GM11168 (cell line): ENCODE results near the gene PRR19.
"Not testable (repeated sequence)": the region's sequence is repeated elsewhere in the genome, so short reads cannot be mapped to it uniquely, and the experiment has no call there.

Source experiments
- in situ Hi-C: fragments of 300-500 bp; cut with MboI; formaldehyde crosslinking; loops from one replicate; pipeline ENCODE4 v1.12.0; 2022; ENCODE audit warnings: low sequenced_read_pairs; ENCODE audit not compliant: unreplicated experiment

Gene PRR19

DNA sequence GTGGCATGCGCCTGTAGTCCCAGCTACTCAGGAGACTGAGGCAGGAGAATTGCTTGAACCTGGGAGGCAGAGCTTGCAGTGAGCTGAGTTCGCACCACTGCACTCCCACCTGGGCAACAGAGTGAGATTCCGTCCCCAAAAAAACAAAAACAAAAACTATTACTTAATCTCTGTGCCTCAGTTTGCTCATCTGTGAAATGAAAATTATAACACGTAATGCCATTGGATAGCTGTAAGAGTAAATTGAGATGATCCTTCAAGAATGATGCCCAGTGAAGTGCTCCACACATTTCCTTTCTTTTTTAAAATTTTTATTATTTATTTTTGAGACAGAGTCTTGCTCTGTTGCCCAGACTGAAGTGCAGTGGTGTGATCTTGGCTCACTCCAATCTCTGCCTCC lies 38.0 kb downstream of the PRR19 start:
- in situ Hi-C loops, result not testable (repeated sequence)

DNA sequence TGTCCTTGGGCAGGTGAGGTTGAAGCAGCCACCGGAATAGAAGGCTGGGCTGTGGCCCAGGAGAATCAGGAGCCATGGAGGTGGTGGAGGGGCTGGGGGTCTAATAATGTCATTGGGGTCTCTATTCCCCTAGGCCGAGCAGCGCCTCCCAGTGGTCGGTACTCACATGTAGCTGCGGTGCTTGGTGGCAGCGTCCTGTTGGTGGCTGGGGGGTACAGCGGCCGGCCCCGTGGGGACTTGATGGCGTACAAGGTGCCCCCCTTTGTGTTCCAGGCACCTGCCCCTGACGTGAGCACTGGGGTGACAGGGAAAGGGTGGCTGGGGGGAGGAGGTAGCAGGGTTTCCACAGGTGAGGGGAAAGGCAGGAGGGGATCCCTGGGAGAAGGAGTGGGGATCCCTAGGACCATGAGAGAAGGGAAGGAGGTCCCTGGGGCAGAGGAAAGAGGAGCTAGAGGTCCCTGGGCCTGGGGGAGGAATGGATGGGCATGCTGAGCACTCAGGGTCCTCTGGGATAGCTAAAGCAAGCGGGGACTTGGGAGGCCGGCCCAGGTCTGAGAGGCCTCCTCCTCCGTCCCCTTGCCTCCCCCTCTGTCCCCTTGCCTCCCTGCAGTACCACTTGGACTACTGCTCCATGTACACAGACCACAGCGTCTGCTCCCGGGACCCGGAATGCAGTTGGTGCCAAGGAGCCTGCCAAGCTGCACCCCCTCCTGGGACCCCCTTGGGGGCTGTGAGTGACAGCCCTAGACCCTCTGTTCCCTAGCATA lies 41.6 kb downstream of the PRR19 start:
- in situ Hi-C loops, result no loop called here

DNA sequence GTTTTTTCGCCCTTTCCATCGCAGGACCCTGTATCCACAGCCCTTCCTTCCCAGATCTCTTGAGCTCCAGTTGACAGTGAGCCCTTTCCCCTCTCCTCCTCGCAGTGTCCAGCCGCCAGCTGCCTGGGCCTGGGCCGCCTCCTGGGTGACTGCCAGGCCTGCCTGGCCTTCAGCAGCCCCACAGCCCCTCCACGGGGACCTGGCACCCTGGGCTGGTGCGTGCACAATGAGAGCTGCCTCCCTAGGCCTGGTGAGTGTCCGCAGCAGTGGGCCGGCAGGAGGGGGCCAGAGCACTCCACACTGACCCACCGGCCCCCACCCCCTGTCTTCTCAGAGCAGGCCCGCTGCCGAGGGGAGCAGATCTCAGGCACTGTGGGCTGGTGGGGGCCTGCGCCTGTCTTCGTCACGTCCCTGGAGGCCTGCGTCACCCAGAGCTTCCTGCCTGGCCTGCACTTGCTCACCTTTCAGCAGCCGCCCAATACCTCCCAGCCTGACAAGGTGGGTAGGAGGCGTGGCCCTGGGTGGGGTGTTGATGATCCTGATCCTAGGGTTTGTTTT lies 42.5 kb downstream of the PRR19 start:
- in situ Hi-C loops, result no loop called here

DNA sequence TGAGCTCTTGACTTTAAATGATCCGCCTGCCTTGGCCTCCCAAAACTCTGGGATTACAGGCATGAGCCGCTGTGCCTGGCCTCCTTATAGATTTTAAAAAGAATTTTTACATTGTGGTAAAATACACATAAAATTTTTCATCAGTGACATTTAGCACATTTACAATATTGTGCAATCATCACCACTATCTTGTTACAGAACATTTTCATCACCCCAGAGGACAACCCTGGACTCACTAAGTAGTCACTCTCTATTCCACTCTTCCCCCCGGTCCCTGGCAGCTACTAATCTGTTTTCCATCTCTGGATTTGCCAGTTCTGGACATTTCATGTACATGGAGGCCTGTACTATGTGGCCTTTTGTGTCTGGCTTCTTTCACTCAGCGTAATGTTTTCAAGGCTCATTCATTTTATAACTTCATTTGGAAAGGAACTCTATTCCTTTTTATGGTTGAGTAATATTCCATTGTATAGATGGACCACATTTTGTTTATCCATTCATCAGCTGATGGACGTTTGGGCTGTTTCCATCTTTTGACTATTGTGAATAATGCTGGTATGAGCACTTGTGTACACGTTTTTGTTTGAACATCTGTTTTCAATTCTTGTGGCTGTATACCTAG lies 43.4 kb downstream of the PRR19 start:
- in situ Hi-C loops, result no loop called here

DNA sequence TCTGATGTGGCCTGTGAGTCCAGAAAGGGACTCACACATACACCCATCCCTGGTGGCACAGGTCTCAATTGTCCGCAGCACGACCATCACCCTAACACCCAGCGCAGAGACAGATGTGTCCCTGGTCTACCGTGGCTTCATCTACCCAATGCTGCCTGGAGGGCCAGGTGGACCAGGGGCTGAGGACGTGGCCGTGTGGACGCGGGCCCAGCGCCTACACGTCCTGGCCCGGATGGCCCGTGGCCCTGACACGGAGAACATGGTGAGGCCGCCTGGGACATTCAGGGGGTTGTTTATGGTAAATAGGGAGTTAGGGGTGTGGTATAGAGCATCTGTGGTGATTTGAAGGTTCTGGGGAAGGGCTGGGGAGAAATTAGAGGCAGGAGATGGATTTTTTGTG lies 46.3 kb downstream of the PRR19 start:
- in situ Hi-C loops, result no loop called here

DNA sequence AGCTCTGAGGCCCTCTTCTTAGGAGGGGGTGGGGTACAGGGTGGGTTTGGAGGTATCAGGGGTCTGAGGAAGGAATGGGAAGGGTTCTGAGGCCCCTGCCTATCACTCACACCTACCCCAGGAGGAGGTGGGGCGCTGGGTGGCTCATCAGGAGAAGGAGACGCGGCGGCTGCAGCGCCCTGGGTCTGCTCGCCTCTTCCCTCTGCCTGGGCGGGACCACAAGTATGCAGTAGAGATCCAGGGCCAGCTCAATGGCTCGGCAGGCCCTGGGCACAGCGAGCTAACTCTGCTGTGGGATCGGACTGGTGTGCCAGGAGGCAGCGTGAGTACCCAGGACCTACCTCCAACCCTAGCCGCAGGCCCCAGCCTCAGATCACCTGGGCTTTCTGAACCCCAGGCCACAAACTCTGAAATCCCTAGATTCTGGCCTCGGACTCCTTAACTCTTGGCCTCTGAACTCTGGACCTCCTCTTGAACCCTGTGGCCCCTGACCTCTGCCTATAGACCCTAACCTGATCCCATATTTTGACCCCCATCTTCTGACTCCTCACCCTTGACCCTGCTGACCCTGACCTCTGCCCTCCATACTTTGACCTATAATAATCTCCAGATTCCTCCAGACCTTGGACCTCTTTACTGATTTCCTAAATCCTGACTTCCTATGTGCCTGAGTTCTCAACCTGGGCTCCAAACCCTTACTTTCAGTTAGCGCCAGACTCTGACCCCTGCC lies 47.6 kb downstream of the PRR19 start:
- in situ Hi-C loops, result no loop called here

DNA sequence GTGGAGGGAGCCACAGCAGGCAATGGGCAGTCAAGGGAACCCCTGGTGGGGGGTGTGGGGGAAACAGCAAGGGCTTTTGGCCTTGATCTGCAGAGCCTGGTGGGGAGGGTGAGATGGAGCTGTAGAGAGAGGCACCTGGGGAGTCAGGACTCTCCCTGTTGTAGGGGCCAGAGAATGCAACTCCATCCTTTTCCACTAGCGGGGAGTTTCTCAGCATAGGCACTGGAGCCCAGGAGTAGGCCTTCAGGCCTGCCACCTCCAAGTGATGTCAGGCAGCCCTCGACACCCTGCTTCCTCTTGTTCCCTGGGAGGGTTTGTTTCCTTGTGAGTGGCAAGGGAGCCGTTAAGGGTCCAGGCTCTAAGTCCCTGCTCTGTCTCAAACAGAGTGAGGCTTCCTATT lies 48.5 kb downstream of the PRR19 start:
- in situ Hi-C loops, result no loop called here

DNA sequence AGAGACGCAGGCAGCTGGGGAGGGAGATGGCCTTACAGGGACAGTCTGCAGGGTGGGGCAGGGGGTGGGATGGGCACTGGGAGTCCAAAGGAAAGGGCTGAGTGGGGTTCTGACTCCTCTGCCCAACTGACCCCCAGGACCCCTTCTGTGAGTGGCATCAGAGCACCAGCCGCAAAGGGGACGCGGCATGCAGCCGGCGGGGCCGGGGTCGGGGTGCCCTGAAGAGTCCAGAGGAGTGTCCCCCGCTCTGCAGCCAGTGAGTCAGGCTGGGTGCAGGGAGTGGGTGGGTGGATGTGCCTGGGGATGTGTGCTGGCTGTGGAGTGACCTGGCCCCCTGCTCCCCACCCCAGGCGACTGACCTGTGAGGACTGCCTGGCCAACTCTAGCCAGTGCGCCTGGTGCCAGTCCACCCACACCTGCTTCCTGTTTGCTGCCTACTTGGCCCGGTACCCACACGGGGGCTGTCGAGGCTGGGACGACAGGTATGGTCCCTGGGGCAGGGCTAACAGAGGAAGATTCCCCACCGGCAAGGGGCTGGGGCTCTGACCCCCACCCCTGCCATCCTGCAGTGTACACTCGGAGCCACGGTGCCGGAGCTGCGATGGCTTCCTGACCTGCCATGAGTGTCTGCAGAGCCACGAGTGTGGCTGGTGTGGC lies 49.3 kb downstream of the PRR19 start:
- in situ Hi-C loops, result no loop called here

DNA sequence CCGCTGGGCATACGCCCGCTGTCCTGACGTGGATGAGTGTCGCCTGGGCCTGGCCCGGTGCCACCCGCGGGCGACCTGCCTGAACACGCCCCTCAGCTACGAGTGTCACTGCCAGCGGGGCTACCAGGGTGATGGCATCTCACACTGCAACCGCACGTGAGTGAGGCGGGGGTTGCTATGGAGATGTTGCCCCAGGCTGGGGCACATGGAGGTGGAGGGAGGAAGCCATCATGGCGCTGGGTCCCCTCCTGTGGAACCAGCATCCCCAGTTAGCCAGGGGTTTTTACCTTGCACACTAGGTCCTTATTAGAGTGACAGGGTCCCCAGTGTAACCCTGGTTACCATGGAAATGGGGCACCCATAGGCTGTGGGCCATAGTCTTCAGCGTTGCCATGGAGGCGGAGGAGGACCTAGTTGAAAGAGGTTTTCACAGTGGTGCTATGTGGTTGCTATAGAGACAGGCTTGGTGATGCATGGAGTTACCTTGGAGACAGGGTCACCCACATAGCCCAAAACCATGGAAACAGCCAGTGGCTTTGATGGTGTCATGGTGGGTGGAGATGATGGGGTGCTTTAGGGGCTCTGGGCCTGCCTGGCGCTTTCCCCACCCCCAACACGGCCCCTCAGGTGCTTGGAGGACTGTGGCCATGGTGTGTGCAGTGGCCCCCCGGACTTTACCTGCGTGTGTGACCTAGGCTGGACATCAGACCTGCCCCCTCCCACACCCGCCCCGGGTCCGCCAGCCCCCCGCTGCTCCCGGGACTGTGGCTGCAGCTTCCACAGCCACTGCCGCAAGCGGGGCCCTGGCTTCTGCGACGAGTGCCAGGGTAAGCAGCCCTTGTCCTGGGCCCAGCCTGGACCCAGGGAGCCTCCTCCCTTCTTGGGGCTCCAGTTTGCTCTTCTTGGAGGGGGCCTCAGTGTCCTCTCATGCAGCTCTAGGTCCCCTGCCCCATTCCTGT lies 50.6 kb downstream of the PRR19 start:
- in situ Hi-C loops, result no loop called here

DNA sequence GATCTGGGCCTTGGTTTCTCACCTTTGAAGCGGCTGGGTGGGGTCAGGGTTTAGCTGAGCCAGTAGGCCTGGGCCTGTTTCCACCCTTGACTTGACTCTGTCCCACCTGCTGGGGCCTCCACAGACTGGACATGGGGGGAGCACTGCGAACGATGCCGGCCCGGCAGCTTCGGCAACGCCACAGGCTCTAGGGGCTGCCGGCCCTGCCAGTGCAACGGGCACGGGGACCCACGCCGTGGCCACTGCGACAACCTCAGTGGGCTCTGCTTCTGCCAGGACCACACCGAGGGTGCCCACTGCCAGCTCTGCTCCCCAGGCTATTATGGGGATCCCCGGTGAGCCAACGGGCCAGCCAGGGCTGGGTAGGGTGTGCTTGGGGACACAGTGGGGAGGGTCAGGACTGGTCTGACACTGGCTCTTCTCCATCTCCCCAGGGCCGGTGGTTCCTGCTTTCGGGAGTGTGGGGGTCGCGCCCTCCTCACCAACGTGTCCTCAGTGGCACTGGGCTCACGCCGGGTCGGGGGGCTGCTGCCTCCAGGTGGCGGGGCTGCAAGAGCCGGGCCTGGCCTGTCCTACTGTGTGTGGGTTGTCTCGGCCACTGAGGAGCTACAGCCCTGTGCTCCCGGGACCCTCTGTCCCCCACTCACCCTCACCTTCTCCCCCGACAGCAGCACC lies 51.5 kb downstream of the PRR19 start:
- in situ Hi-C loops, result no loop called here

DNA sequence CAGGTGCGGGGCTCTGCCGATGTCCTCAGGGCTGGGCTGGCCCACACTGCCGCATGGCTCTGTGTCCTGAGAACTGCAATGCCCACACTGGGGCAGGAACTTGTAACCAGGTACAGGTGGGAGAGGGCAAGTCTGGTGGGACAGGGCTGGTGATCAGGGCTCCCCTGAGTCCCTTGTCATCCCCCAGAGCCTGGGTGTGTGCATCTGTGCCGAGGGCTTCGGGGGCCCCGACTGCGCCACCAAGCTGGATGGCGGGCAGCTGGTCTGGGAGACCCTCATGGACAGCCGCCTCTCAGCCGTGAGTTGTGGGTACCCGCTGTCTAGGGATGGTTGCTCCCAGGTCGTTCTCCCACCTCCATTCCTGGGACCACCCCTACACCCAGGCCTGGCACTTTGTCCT lies 54.0 kb downstream of the PRR19 start:
- in situ Hi-C loops, result no loop called here

DNA sequence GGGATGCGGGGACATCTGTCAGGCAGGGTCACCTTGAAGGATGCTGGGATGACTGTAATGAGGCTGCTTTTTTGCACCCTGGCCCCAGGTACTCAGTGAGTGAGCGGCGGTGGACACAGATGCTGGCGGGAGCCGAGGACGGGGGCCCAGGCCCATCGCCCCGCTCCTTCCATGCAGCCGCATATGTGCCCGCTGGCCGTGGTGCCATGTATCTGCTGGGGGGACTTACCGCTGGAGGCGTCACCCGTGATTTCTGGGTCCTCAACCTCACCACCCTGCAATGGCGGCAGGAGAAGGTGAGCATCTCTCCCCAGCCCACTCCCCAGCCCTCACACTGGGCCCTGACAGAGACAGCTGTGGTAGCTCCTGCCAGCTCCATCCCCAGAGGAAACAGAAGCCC lies 54.8 kb downstream of the PRR19 start:
- in situ Hi-C loops, result no loop called here

DNA sequence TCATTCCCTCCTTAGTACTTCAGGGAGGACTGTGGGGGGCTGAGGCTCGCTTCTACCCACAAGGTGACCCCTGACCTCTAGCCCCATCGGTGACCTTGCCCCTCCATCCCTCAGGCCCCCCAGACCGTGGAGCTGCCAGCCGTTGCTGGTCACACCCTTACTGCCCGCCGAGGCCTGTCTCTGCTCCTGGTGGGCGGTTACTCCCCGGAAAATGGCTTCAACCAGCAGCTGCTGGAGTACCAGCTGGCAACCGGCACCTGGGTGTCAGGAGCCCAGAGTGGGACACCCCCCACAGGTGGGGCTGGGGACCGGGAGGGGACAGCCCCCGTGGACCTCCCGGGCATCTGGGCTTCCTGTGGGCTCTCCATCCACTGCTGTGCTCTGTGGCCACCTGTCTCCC lies 55.4 kb downstream of the PRR19 start:
- in situ Hi-C loops, result no loop called here
